Liver (tissue), 9 donors: ENCODE results near the gene C17orf58. TPM values are rescaled to one million over a fixed set of nuclear protein-coding genes. Genes with fewer than 3 reads are reported as not detected.
A peak's percentile ranks its signal among the peaks of the same experiment; 100 is the strongest.

Experiments
- DNase-seq: peaks from one replicate; pipeline ENCODE4 v3.0.0-alpha.2; 2017; ENCODE audit warnings: low spot score
- H3K27ac ChIP-seq, 2 donors: one replicate each; pipeline ENCODE4 v1.7.0; 2013; ENCODE audit warnings: inconsistent platforms in 2 of 2, low read length in 2 of 2, control low read depth in 1 of 2, low read depth in 1 of 2, mild to moderate bottlenecking in 1 of 2
- H3K27me3 ChIP-seq, 4 donors: one replicate each; pipeline versions ENCODE4 v1.6.1 to v1.7.0; 2013; ENCODE audit warnings: low read length in 3 of 4, inconsistent platforms in 1 of 4, mild to moderate bottlenecking in 1 of 4, moderate library complexity in 1 of 4; ENCODE audit not compliant: control insufficient read depth in 4 of 4, insufficient read depth in 4 of 4
- H3K36me3 ChIP-seq, 4 donors: one replicate each; pipeline versions ENCODE4 v1.6.1 to v1.7.0; 2013; ENCODE audit warnings: low read length in 3 of 4, mild to moderate bottlenecking in 3 of 4, low read depth in 1 of 4, moderate library complexity in 1 of 4; ENCODE audit not compliant: control insufficient read depth in 4 of 4, insufficient read depth in 3 of 4
- H3K4me1 ChIP-seq, 4 donors: one replicate each; pipeline versions ENCODE4 v1.6.1 to v1.7.0; 2013; ENCODE audit warnings: low read length in 3 of 4, mild to moderate bottlenecking in 3 of 4, moderate library complexity in 1 of 4; ENCODE audit not compliant: control insufficient read depth in 4 of 4, insufficient read depth in 4 of 4
- H3K4me3 ChIP-seq, 3 donors: one replicate each; pipeline versions ENCODE4 v1.6.1 to v1.7.0; 2013; ENCODE audit warnings: low read length in 3 of 3, control low read depth in 1 of 3, low read depth in 1 of 3, mild to moderate bottlenecking in 1 of 3
- H3K9ac ChIP-seq, 2 donors: one replicate each; pipeline ENCODE4 v1.7.0; 2013; ENCODE audit warnings: low read length in 2 of 2, mild to moderate bottlenecking in 2 of 2, moderate library complexity in 2 of 2, control low read depth in 1 of 2, low read depth in 1 of 2
- H3K9me3 ChIP-seq, 4 donors: one replicate each; pipeline versions ENCODE4 v1.6.1 to v1.7.0; 2013; ENCODE audit warnings: low read length in 3 of 4; ENCODE audit not compliant: control insufficient read depth in 4 of 4
- EGR1 ChIP-seq, 2 donors: IDR thresholded peaks; 2 replicates each; pipeline ENCODE4 v1.6.1; 2016 to 2018; ENCODE audit warnings: antibody characterized with exemption in 2 of 2, low read depth in 2 of 2
- FOXA1 ChIP-seq: IDR thresholded peaks from 2 replicates; pipeline ENCODE4 v1.6.1; 2016; ENCODE audit warnings: antibody characterized with exemption
- FOXA2 ChIP-seq: IDR thresholded peaks from 2 replicates; pipeline ENCODE4 v1.6.1; 2016; ENCODE audit warnings: antibody characterized with exemption
- GABPA ChIP-seq, 2 donors: IDR thresholded peaks in 1 of 2; conservative IDR thresholded peaks in 1 of 2; 2 replicates each; pipeline ENCODE4 v1.6.1; 2016; ENCODE audit warnings: antibody characterized with exemption in 2 of 2, mild to moderate bottlenecking in 1 of 2, moderate library complexity in 1 of 2
- HNF4G ChIP-seq: IDR thresholded peaks from 2 replicates; pipeline ENCODE4 v1.6.1; 2016; ENCODE audit warnings: antibody characterized with exemption
- JUND ChIP-seq, 2 donors: IDR thresholded peaks; 2 replicates each; pipeline ENCODE4 v1.6.1; 2016; ENCODE audit warnings: antibody characterized with exemption in 2 of 2
- NR2F2 ChIP-seq: IDR thresholded peaks from 2 replicates; pipeline ENCODE4 v1.6.1; 2016; ENCODE audit warnings: antibody characterized with exemption
- RAD21 ChIP-seq, 2 donors: IDR thresholded peaks; 2 replicates each; pipeline ENCODE4 v1.6.1; 2016; ENCODE audit warnings: antibody characterized with exemption in 2 of 2, mild to moderate bottlenecking in 2 of 2
- RXRA ChIP-seq, 2 donors: IDR thresholded peaks; 2 replicates each; pipeline ENCODE4 v1.6.1; 2017 to 2018; ENCODE audit warnings: antibody characterized with exemption in 2 of 2, mild to moderate bottlenecking in 1 of 2
- SP1 ChIP-seq: IDR thresholded peaks from 2 replicates; pipeline ENCODE4 v1.6.1; 2018; ENCODE audit warnings: antibody characterized with exemption, mild to moderate bottlenecking
- YY1 ChIP-seq: IDR thresholded peaks from 2 replicates; pipeline ENCODE4 v1.6.1; 2016; ENCODE audit warnings: antibody characterized with exemption, mild to moderate bottlenecking
- WGBS: extraction: QIAGEN DNeasy Blood & Tissue Kit; methylation state at CpG from one replicate; pipeline ENCODE4 v1.1.7; 2013; 5-methylcytosine and 5-hydroxymethylcytosine counted together
- polyA plus RNA-seq, 2 donors: library from polyadenylated mRNA; stranded (reverse) in 1 of 2; unstranded in 1 of 2; fragments of 200-250 nt in 1 of 2; fragments of >200 nt in 1 of 2; fragmentation: Nextera tagmentation in 1 of 2; extraction: Ambion mirVana in 1 of 2; gene quantifications; one replicate each; pipeline versions ENCODE4 v1.2.1 to v1.2.3, GENCODE V29; 2013 to 2015
- total RNA-seq, 2 donors: library from RNA; depleted of rRNA; stranded (reverse); fragments of >200 nt; gene quantifications; one replicate each; pipeline ENCODE4 v1.2.3, GENCODE V29; 2014
- TF ChIP-seq, protein P1 (sequence below): IDR thresholded peaks from 2 replicates; pipeline ENCODE4 v1.6.1; 2016; ENCODE audit warnings: antibody characterized with exemption
- TF ChIP-seq, protein P2 (sequence below): IDR thresholded peaks from 2 replicates; pipeline ENCODE4 v1.6.1; 2016; ENCODE audit warnings: antibody characterized with exemption, mild to moderate bottlenecking
- TF ChIP-seq, protein P3 (sequence below): fragments of 150-350 bp; IDR thresholded peaks from 2 replicates; pipeline ENCODE4 v1.5.1; 2017; ENCODE audit warnings: improper control_type of control experiment, low read depth, low read length; ENCODE audit not compliant: missing input control
- TF ChIP-seq, protein P4 (sequence below): IDR thresholded peaks from 2 replicates; pipeline ENCODE4 v1.6.1; 2016; ENCODE audit warnings: antibody characterized with exemption
- TF ChIP-seq, protein P5 (sequence below): IDR thresholded peaks from 2 replicates; pipeline ENCODE4 v1.6.1; 2016; ENCODE audit warnings: antibody characterized with exemption
- donor health status: healthy.
- donor health status: healthy.
- donor health status: healthy.
- donor health status: healthy.
- donor health status: healthy.

Gene C17orf58
- total and polyA plus RNA-seq, 4 donors: 6.4 to 13.4 (median 9.8) TPM

DNA sequence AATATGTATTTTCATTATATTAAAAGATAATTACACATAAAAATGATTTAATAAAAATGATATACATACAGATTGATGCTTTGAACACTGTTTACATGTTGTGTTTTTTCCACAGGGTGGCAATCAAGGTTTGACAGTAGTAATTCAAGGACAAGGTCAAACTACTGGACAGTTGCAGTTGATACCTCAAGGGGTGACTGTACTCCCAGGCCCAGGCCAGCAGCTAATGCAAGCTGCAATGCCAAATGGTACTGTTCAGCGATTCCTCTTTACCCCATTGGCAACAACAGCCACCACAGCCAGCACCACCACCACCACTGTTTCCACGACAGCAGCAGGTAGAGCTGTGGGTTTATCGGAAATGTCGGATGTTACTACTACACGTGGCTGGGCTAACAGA, 52.2 kb downstream of the C17orf58 start:
- Histone ChIP-seq H3K9me3 (no peaks in the 10 kb centered on the region), H3K36me3 (peaks cover 14 to 85% (median 69%) of the 10 kb centered on the region in 4 donors), H3K4me1 (no peaks in the 10 kb centered on the region), H3K27me3 (no peaks in the 10 kb centered on the region), H3K9ac (no peak overlapping the region), H3K27ac (no peak overlapping the region), H3K4me3 (no peak overlapping the region)
- WGBS: 96% methylated on average over 5 of the region's 5 CpGs
- TF ChIP-seq, protein P1, sequence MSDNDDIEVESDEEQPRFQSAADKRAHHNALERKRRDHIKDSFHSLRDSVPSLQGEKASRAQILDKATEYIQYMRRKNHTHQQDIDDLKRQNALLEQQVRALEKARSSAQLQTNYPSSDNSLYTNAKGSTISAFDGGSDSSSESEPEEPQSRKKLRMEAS: no peak
- TF ChIP-seq NR2F2: no peak
- TF ChIP-seq SP1: no peak
- TF ChIP-seq, protein P2, sequence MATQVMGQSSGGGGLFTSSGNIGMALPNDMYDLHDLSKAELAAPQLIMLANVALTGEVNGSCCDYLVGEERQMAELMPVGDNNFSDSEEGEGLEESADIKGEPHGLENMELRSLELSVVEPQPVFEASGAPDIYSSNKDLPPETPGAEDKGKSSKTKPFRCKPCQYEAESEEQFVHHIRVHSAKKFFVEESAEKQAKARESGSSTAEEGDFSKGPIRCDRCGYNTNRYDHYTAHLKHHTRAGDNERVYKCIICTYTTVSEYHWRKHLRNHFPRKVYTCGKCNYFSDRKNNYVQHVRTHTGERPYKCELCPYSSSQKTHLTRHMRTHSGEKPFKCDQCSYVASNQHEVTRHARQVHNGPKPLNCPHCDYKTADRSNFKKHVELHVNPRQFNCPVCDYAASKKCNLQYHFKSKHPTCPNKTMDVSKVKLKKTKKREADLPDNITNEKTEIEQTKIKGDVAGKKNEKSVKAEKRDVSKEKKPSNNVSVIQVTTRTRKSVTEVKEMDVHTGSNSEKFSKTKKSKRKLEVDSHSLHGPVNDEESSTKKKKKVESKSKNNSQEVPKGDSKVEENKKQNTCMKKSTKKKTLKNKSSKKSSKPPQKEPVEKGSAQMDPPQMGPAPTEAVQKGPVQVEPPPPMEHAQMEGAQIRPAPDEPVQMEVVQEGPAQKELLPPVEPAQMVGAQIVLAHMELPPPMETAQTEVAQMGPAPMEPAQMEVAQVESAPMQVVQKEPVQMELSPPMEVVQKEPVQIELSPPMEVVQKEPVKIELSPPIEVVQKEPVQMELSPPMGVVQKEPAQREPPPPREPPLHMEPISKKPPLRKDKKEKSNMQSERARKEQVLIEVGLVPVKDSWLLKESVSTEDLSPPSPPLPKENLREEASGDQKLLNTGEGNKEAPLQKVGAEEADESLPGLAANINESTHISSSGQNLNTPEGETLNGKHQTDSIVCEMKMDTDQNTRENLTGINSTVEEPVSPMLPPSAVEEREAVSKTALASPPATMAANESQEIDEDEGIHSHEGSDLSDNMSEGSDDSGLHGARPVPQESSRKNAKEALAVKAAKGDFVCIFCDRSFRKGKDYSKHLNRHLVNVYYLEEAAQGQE: no peak
- TF ChIP-seq YY1: no peak
- TF ChIP-seq, protein P3, sequence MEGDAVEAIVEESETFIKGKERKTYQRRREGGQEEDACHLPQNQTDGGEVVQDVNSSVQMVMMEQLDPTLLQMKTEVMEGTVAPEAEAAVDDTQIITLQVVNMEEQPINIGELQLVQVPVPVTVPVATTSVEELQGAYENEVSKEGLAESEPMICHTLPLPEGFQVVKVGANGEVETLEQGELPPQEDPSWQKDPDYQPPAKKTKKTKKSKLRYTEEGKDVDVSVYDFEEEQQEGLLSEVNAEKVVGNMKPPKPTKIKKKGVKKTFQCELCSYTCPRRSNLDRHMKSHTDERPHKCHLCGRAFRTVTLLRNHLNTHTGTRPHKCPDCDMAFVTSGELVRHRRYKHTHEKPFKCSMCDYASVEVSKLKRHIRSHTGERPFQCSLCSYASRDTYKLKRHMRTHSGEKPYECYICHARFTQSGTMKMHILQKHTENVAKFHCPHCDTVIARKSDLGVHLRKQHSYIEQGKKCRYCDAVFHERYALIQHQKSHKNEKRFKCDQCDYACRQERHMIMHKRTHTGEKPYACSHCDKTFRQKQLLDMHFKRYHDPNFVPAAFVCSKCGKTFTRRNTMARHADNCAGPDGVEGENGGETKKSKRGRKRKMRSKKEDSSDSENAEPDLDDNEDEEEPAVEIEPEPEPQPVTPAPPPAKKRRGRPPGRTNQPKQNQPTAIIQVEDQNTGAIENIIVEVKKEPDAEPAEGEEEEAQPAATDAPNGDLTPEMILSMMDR: no peak
- no peak for TF ChIP-seq EGR1 (IDR thresholded peaks at IDR 0.05; ENCODE audit: low read depth in 2 of 2)
- no peak for TF ChIP-seq HNF4G
- TF ChIP-seq JUND (IDR thresholded peaks at IDR 0.05): no peak
- TF ChIP-seq FOXA1: no peak
- TF ChIP-seq, protein P4, sequence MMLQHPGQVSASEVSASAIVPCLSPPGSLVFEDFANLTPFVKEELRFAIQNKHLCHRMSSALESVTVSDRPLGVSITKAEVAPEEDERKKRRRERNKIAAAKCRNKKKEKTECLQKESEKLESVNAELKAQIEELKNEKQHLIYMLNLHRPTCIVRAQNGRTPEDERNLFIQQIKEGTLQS: no peak
- no peak for TF ChIP-seq FOXA2
- no peak for TF ChIP-seq RXRA (IDR thresholded peaks at IDR 0.05)
- no peak for TF ChIP-seq RAD21 (IDR thresholded peaks at IDR 0.05)
- no peak for DNase-seq

DNA sequence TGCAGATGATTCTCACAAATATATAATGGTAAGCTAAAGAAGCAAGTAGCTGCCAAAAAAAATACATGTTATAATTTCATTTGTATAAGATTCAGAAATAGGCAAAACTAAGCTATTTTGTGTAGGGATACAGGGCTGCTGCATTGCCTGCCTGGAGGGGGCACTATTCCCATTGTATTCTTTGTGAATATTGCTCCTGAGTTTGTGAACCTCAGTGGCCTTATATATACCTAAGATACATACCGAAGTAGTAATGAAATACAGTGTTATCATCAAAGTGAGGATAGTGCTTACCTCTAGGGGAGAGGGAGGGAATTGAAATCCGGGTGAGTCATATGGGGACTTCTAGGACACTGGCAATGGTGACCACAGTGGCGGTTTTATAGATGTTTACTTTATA, 53.5 kb downstream of the C17orf58 start:
- H3K27ac ChIP-seq: no peak overlapping the region
- no peaks in the 10 kb centered on the region for H3K4me1 ChIP-seq
- H3K4me3 ChIP-seq: no peak overlapping the region
- no peaks in the 10 kb centered on the region for H3K9me3 ChIP-seq
- TF ChIP-seq, protein P3: peak; percentile 23
- TF ChIP-seq, protein P5, sequence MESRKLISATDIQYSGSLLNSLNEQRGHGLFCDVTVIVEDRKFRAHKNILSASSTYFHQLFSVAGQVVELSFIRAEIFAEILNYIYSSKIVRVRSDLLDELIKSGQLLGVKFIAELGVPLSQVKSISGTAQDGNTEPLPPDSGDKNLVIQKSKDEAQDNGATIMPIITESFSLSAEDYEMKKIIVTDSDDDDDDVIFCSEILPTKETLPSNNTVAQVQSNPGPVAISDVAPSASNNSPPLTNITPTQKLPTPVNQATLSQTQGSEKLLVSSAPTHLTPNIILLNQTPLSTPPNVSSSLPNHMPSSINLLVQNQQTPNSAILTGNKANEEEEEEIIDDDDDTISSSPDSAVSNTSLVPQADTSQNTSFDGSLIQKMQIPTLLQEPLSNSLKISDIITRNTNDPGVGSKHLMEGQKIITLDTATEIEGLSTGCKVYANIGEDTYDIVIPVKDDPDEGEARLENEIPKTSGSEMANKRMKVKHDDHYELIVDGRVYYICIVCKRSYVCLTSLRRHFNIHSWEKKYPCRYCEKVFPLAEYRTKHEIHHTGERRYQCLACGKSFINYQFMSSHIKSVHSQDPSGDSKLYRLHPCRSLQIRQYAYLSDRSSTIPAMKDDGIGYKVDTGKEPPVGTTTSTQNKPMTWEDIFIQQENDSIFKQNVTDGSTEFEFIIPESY: no peak
- TF ChIP-seq GABPA (IDR thresholded peaks at IDR 0.05 in 1 of 2, conservative IDR thresholded peaks at IDR 0.05 in 1 of 2) (no peak), RAD21 (IDR thresholded peaks at IDR 0.05) (peak; percentile 22 to 28)
- TF ChIP-seq, protein P1: no peak
- H3K27me3 ChIP-seq: no peaks in the 10 kb centered on the region
- no peak overlapping the region for H3K9ac ChIP-seq
- peaks cover 12 to 74% (median 61%) of the 10 kb centered on the region in 4 donors for H3K36me3 ChIP-seq
- WGBS: 93% methylated on average over 3 of the region's 3 CpGs
- no peak for DNase-seq
